Ovary (tissue), 3 donors: ENCODE results near the gene TMEM132D.

Experiments used
- EP300 ChIP-seq: sonication (generic); formaldehyde crosslinking; IDR thresholded peaks from one replicate; pipeline ENCODE4 v1.6.1; 2017; ENCODE audit warnings: antibody characterized with exemption
- POLR2A ChIP-seq: fragments of 450-650 bp; IDR thresholded peaks from one replicate; pipeline ENCODE4 v1.6.1; 2017; ENCODE audit warnings: antibody characterized with exemption, mild to moderate bottlenecking, moderate library complexity
- TF ChIP-seq, protein P1 (sequence below), 3 donors: fragments of 450-650 bp in 2 of 3; fragments of 200-600 bp in 1 of 3; IDR thresholded peaks; one replicate each; pipeline versions ENCODE4 v1.5.1 to v1.8.0; 2016 to 2022; ENCODE audit warnings: antibody characterized with exemption in 3 of 3, mild to moderate bottlenecking in 1 of 3
- donor health status: DM: no; HTN: no; CAD: no.

DNA sequence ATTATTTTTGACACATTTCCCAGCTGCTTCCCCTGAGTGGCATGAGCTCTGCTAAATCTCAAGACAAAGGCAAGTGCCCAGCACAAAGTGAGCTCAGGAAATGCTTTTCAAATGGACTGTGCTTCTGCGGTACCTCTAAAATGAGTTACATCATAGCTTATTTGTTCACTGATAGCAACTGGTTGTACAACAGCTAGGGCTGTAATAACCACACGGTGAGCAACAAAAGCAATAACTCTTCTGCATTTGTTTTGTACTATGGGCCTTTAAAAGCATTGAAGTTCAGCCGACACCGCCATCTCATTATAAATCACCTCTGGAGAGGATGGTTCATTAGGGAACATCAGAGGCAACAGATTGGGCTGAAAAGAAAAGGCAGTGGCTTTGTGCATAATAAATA, 575.6 kb downstream of the TMEM132D start:
- TF ChIP-seq, protein P1, sequence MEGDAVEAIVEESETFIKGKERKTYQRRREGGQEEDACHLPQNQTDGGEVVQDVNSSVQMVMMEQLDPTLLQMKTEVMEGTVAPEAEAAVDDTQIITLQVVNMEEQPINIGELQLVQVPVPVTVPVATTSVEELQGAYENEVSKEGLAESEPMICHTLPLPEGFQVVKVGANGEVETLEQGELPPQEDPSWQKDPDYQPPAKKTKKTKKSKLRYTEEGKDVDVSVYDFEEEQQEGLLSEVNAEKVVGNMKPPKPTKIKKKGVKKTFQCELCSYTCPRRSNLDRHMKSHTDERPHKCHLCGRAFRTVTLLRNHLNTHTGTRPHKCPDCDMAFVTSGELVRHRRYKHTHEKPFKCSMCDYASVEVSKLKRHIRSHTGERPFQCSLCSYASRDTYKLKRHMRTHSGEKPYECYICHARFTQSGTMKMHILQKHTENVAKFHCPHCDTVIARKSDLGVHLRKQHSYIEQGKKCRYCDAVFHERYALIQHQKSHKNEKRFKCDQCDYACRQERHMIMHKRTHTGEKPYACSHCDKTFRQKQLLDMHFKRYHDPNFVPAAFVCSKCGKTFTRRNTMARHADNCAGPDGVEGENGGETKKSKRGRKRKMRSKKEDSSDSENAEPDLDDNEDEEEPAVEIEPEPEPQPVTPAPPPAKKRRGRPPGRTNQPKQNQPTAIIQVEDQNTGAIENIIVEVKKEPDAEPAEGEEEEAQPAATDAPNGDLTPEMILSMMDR (IDR thresholded peaks at IDR 0.05) = no peak
- TF ChIP-seq POLR2A = no peak
- no peak for TF ChIP-seq EP300
